Measurements from ENCODE around the gene ARG2.
A peak's percentile ranks its signal among the peaks of the same experiment; 100 is the strongest.

Gene ARG2

GRCh38 chr14:67695394-67695949, 75.8 kb downstream of the ARG2 start, which contains the start of gene RDH11:
Gene RDH11, minus strand, starts transcription at chr14:67695764. Its CDS starts 61 bp downstream, at chr14:67695703.
- peak; percentile 84 for DNase-seq

GRCh38 chr14:67697006-67697405, 77.3 kb downstream of the ARG2 start:
- DNase-seq = no peak

DNA sequence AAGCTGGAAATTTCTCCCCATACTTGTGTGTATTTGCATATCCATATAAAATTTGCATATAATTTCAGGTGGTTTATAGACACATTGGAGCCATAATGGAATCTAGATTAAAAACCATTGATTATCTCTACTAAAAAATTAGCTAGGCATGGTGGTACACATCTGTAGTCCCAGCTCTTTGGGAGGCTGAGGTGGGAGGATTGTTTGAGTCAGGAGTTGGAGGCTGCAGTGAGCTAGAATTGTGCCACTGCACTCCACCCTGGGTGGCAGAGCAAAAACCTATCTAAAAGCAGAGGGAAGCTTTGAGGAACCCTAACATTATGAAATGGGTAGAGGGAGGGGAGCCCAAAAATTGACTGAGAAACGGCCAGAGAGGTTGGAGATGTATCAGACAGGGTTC, 78.5 kb downstream of the ARG2 start:
- DNase-seq = no peak

All from CD4-positive, alpha-beta T cell treated with Interferon gamma for 1 hour (primary cell).